ENCODE results near the gene CTNNA2. TPM values are rescaled to one million over a fixed set of nuclear protein-coding genes. Genes with fewer than 3 reads are reported as not detected.

The CTNNA2 gene
- total RNA-seq, 1 experiment from 2014 or later = 2.6 TPM

DNA sequence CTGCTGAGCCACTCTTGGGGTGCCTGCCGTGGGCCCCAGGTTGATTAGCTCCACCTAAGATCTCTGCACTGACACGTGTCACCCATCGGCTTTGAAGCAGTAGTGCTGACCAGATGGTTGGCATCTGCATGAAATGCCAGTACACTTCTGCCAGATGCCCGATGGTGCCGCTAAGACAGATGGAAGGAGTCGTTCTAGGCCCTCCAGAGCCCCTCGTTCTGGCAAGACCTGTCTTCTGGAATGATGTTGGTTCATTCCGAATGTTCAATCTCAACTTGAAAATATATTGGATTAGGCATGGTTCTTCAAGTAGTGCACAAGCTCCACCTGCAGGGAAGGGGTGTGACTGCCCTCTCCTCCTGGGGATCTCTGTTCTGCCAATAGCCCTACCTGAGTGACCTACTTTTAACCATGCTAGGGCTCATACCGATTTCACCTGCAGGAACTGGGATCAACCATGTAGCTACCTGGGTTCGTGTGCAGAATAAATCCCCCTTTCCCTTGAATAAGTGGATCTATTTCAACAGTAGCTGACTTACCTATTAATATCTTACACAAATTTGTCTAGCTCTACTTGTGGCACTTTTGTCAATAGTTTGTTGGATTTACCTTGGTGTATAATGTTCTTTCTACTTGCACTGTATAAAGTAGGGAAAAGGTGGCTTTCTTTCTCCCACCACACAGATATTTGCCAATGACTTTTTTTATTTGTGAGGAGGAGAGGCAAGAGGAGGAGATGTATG, 342.6 kb downstream of the CTNNA2 start:
- DNase-seq = peak; percentile 51
- Histone ChIP-seq H3K36me3 (replicated peaks; ENCODE audit: control insufficient read depth, insufficient read depth, low read length) (no peaks in the 10 kb centered on the region), H3K27me3 (ENCODE audit: control insufficient read depth, insufficient read depth, low read length) (no peaks in the 10 kb centered on the region), H3K4me3 (ENCODE audit: insufficient read depth, low read depth, low read length) (no peak overlapping the region)

DNA sequence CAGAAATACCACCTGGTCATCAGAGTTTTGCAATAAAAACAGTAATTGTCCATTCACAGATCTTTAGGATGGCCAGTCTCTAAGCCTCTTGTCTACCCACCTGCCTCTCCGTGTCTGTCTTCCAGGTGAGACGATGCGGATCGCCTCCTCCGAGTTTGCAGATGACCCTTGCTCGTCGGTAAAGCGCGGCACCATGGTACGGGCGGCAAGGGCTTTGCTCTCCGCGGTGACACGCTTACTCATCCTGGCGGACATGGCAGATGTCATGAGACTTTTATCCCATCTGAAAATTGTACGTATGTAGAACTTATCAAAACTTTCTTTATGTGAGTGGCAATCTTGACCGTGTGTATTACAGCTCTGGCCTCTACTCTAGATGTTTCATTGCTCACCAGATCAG, 345.0 kb downstream of the CTNNA2 start:
- Histone ChIP-seq H3K36me3 (replicated peaks; ENCODE audit: control insufficient read depth, insufficient read depth, low read length) (no peaks in the 10 kb centered on the region), H3K4me3 (ENCODE audit: insufficient read depth, low read depth, low read length) (no peak overlapping the region), H3K27me3 (ENCODE audit: control insufficient read depth, insufficient read depth, low read length) (no peaks in the 10 kb centered on the region)
- DNase-seq = no peak

DNA sequence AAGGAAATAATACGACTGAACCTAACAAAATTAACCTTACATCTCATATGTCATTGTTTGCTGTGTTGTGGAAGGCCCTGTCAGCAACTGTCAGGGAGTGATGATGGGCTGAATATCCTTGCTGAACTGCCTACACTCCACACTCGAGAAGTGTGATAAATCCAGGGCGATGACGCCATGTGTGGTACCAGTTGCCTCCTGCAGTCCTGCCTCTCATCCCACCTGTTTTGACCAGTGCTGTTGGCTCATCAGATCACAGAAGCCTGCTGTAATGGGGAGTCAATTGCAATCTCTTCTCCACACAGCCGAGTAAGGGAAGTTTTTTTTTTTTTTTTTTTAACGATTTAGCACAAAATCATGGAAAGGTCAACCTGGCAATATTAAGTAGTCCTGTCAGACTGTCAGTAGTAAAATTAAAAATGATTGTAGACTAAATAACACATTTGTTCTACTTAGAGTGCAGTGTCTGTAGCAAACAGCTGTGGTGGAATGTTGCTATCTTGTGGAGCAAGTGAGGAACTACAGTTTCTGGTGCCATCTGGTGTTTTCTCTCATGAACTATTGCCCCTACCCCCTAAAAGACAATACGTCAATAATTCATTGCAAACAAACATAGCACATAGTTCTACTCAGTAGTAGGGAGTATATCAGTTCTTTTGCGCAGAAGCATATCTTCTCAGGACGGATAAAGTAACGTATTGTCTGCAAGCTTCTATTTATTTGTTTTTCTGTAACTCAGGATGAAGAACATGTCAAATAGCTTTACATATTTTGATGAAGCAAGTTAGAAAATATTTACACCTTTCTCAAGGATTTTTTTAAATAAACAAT, 347.6 kb downstream of the CTNNA2 start:
- no peak overlapping the region for H3K4me3 ChIP-seq (ENCODE audit: insufficient read depth, low read depth, low read length)
- peak; percentile 51 for DNase-seq
- H3K36me3 ChIP-seq (replicated peaks; ENCODE audit: control insufficient read depth, insufficient read depth, low read length) = no peaks in the 10 kb centered on the region
- no peaks in the 10 kb centered on the region for H3K27me3 ChIP-seq (ENCODE audit: control insufficient read depth, insufficient read depth, low read length)

DNA sequence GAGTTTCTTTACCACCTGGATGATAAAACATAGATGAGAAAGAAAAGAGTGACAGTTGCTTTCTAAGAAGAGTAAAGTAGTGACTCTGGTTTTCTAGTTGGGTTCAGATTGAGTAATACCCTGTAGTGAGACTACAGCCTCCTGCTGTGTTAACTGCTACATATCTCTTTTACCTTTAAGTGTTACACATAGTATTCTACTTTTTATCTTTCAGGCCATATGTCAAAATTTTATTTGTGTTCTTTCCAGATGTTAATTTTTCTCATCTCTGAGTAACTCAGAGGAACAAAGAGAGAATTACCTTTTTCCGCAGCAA, 348.2 kb downstream of the CTNNA2 start:
- DNase-seq = no peak
- H3K4me3 ChIP-seq (ENCODE audit: insufficient read depth, low read depth, low read length) = no peak overlapping the region
- no peaks in the 10 kb centered on the region for H3K27me3 ChIP-seq (ENCODE audit: control insufficient read depth, insufficient read depth, low read length)
- H3K36me3 ChIP-seq (replicated peaks; ENCODE audit: control insufficient read depth, insufficient read depth, low read length) = no peaks in the 10 kb centered on the region

DNA sequence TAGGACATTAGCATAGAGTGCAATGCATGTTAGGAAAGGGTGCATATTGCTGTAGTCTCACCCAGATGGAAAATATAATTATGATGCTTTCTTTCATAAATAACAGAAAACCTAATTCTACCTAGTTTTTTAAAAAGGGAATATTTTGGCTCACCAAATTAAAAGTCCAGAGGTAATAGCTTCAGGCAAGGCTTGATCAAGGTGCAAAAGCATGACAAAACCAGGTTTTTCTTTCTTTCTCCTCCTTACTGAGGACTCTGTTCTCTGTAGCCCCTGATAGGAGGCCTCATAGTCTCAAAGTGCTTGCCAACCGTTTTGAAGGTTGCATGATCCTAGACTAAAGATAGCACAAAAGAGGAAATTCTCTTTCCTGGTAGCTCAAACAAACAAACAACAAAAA, 349.9 kb downstream of the CTNNA2 start:
- Histone ChIP-seq H3K27me3 (ENCODE audit: control insufficient read depth, insufficient read depth, low read length) (no peaks in the 10 kb centered on the region), H3K36me3 (replicated peaks; ENCODE audit: control insufficient read depth, insufficient read depth, low read length) (no peaks in the 10 kb centered on the region), H3K4me3 (ENCODE audit: insufficient read depth, low read depth, low read length) (no peak overlapping the region)
- DNase-seq = no peak

DNA sequence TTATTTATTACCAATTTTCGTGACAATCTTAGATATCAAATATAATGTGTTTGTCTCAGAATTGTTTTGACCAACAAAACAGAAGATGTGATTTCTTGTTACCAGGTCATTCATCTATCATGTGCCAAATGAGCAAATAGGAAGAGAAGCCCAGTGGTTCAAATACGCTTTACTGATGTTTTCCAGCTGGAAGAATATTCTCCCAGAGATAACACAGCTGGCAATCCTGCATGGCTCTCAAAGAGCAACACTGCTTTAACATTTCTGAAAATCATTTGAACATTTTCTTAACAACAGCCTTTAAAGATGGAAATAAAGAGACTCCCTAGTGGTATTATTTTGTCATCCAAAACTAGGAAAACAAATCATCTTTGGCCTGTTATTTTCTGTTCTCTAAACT, 359.8 kb downstream of the CTNNA2 start:
- H3K36me3 ChIP-seq (replicated peaks; ENCODE audit: control insufficient read depth, insufficient read depth, low read length) = no peaks in the 10 kb centered on the region
- DNase-seq = no peak
- no peak overlapping the region for H3K4me3 ChIP-seq (ENCODE audit: insufficient read depth, low read depth, low read length)
- H3K27me3 ChIP-seq (ENCODE audit: control insufficient read depth, insufficient read depth, low read length) = no peaks in the 10 kb centered on the region

DNA sequence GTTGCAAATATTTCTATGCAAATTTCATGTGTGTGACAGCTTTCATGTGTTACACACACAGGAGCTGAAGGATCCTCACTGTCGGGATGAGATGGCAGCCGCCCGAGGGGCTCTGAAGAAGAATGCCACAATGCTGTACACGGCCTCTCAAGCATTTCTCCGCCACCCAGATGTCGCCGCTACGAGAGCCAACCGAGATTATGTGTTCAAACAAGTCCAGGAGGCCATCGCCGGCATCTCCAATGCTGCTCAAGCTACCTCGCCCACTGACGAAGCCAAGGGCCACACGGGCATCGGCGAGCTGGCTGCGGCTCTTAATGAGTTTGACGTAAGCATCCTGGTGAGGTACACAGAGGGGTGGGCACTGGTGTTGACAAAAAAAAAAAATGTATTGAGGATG, 361.2 kb downstream of the CTNNA2 start:
- DNase-seq = no peak
- H3K4me3 ChIP-seq (ENCODE audit: insufficient read depth, low read depth, low read length) = no peak overlapping the region
- no peaks in the 10 kb centered on the region for H3K36me3 ChIP-seq (replicated peaks; ENCODE audit: control insufficient read depth, insufficient read depth, low read length)
- H3K27me3 ChIP-seq (ENCODE audit: control insufficient read depth, insufficient read depth, low read length) = no peaks in the 10 kb centered on the region

DNA sequence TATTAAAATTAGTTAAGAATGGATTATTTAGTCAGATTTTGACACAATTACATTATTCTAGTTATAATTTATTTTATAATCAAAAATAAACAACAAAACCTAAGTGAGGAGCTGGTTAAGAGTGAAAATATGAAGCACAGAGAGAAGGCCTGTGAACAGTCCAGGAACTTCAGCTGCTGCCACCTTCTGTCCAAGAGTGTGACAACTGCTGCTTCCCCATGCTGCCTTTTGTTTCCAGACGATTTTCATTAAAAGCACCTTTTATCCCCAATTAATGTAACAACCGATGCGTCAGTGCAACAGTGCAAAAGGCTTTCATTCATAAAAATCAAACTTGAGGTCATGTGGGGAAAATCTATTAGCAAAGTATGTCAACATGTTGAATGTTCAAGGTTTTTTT, 363.6 kb downstream of the CTNNA2 start:
- DNase-seq = peak; percentile 61
- Histone ChIP-seq H3K36me3 (replicated peaks; ENCODE audit: control insufficient read depth, insufficient read depth, low read length) (no peaks in the 10 kb centered on the region), H3K4me3 (ENCODE audit: insufficient read depth, low read depth, low read length) (no peak overlapping the region), H3K27me3 (ENCODE audit: control insufficient read depth, insufficient read depth, low read length) (no peaks in the 10 kb centered on the region)

DNA sequence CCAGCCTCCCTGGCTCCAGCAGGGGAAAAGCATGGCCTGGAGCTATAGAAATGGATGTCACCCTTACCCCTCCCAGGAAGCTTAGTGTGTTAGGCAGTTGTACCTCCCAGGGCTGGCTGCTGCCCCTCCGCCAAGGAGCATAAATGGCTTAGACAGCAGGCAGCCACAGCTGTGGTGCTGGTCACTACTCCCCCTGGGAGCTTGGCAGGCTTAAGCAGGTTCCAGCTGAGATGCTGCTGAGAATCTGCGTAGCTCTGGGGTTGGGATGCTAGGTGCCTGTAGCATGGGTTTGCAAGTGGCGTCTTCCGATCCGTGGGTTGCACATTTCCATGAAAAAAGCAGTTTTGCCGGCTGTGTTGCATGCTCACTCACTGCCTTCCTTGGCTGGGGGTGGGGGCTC, 369.7 kb downstream of the CTNNA2 start:
- Histone ChIP-seq H3K4me3 (ENCODE audit: insufficient read depth, low read depth, low read length) (no peak overlapping the region), H3K36me3 (replicated peaks; ENCODE audit: control insufficient read depth, insufficient read depth, low read length) (no peaks in the 10 kb centered on the region), H3K27me3 (ENCODE audit: control insufficient read depth, insufficient read depth, low read length) (no peaks in the 10 kb centered on the region)
- peak; percentile 18 for DNase-seq

DNA sequence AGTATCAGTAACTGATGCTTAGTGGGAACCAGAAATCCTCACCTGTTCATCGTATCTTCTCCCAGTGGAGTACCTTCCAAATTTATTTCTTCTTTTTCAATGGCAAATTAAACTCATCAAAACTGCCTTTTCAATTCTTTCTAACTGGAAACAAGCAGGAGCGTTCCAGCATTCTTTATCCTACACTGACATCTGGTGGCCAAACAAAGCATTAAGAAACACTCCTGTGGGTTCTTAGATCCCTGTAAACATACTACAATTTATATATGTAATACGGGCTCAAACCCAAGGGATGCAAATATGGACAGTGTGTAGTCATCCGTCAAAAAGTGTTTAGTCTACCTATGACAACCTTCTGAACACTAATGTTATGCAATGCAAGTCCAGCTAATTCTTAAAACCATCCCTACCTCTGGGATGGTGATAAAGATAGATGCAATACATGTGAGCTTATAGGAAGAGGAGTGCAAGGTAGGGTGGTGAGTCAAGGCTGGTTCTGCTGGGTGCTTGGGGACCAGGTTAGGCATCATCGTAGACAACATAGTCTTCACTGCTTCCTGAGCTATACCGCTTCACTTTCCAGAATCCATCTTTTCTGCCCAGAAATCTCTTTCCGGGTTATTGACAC, 375.0 kb downstream of the CTNNA2 start:
- H3K36me3 ChIP-seq (replicated peaks; ENCODE audit: control insufficient read depth, insufficient read depth, low read length) = no peaks in the 10 kb centered on the region
- peak; percentile 50 for DNase-seq
- H3K27me3 ChIP-seq (ENCODE audit: control insufficient read depth, insufficient read depth, low read length) = no peaks in the 10 kb centered on the region
- no peak overlapping the region for H3K4me3 ChIP-seq (ENCODE audit: insufficient read depth, low read depth, low read length)

DNA sequence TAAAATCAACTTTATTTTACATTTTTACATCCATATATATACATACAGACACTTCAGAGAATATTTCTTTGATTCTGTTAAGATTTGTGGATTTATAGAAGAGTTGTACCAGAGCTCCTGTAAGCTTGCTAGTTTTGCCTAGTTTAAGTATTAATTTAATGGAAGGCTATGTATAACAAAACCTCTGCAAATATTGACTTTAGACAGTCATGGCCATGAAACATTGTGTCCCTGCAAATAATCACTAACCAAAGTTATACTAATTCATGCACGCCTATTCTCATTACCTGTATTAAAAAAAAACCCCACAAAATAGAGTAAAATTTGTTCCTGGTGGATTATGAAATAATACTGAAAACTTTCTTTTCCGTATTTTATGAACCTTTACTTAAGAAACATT, 379.3 kb downstream of the CTNNA2 start:
- H3K4me3 ChIP-seq (ENCODE audit: insufficient read depth, low read depth, low read length) = no peak overlapping the region
- no peak for DNase-seq
- H3K27me3 ChIP-seq (ENCODE audit: control insufficient read depth, insufficient read depth, low read length) = no peaks in the 10 kb centered on the region
- no peaks in the 10 kb centered on the region for H3K36me3 ChIP-seq (replicated peaks; ENCODE audit: control insufficient read depth, insufficient read depth, low read length)

DNA sequence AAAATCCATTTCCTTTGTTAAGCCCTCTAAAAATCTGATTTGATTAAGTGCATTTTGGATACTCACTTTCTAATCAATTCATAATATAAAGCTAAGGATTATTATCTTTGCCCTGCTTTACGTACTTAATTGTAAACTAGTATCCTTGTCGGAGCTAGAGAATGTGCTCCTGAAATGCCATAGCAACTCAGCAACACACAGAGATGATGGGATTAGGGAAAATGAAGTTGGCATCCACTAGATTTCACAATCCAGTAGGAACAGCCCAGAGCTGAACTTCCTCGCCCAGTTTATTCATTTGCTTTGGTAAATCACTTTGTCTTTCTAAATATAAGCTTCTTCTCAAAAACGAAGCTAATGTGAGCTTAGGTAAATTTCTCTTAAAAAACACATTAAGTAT, 386.3 kb downstream of the CTNNA2 start:
- Histone ChIP-seq H3K27me3 (ENCODE audit: control insufficient read depth, insufficient read depth, low read length) (no peaks in the 10 kb centered on the region), H3K36me3 (replicated peaks; ENCODE audit: control insufficient read depth, insufficient read depth, low read length) (no peaks in the 10 kb centered on the region), H3K4me3 (ENCODE audit: insufficient read depth, low read depth, low read length) (no peak overlapping the region)
- no peak for DNase-seq

DNA sequence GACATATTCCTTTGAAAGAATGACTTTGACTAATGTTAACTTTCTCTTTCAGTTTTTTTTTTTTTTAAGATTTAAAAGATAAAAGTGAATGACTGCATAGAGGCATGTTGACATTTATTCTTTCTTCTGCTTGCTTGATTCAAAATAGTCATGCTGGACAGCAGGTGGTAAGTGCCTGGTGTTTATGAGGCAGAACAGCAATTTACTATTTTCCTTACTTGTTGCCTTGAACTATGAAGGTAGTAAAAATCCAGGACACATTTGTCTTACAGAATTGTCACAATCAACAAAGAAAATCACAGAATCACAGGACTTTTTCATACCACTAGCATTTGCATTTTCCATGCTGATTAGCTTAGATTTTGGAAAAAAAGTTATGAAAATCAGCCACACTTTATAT, 388.3 kb downstream of the CTNNA2 start:
- Histone ChIP-seq H3K27me3 (ENCODE audit: control insufficient read depth, insufficient read depth, low read length) (no peaks in the 10 kb centered on the region), H3K36me3 (replicated peaks; ENCODE audit: control insufficient read depth, insufficient read depth, low read length) (no peaks in the 10 kb centered on the region), H3K4me3 (ENCODE audit: insufficient read depth, low read depth, low read length) (no peak overlapping the region)
- DNase-seq = no peak

DNA sequence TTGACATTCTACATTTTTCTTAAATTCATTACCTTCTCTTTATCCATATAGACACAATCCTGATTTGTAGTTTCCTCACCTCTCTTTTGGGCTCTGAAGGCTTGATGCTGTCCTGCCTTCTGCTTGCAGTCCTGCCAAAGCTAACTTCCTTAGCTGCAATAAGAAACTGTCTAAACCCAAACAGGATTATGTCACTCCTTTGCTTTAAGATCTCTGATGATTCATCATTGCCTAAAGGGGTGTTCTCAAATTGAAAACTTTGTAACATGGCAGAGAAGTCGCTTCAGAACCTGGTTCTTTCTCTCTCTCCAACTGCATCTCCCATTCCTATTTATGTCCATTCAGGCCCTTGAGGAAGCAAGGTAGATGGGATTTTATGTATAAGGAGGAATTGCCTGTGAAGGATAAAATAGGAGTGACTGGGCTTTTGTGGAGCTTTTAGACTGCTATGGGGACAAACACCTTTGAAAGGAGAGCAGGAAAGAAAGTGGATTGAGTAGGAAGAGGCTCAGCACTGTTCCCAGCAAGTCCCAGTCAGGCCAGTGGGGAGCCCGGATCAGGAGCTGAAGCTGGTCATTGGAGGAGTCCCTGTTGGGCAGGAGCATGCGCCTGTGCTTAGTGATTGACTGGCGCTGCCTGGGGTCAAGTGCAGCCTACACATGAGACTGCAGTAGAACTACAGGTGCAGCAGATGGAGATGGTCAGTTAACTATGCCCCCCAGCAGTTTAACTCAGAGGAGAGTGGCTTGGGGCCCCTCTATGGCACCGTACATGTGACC, 390.6 kb downstream of the CTNNA2 start:
- Histone ChIP-seq H3K36me3 (replicated peaks; ENCODE audit: control insufficient read depth, insufficient read depth, low read length) (no peaks in the 10 kb centered on the region), H3K4me3 (ENCODE audit: insufficient read depth, low read depth, low read length) (no peak overlapping the region), H3K27me3 (ENCODE audit: control insufficient read depth, insufficient read depth, low read length) (no peaks in the 10 kb centered on the region)
- no peak for DNase-seq
